NCI-H2029 (cell line): Measurements from ENCODE around the gene MRPL9.

Source experiments
- DNase-seq: peaks from one replicate; lab custom pipeline; 2025; lab: John Stamatoyannopoulos, UW

Gene MRPL9

GRCh38 chr1:151711044-151711800 is 52.1 kb downstream of the MRPL9 start:
- no peak for DNase-seq

- DNase-seq, result peak; percentile 46
Observed at GRCh38 chr1:151710187-151710840, 53.0 kb downstream of the MRPL9 start.
